GM12801 (cell line): ENCODE results near the gene CTTNBP2.

Experiments
- TF ChIP-seq, protein P1 (sequence below): IDR thresholded peaks from one replicate; pipeline ENCODE4 v1.5.1; 2011; ENCODE audit warnings: control low read depth; ENCODE audit not compliant: insufficient read length; ENCODE audit errors: extremely low read depth

Gene CTTNBP2

DNA sequence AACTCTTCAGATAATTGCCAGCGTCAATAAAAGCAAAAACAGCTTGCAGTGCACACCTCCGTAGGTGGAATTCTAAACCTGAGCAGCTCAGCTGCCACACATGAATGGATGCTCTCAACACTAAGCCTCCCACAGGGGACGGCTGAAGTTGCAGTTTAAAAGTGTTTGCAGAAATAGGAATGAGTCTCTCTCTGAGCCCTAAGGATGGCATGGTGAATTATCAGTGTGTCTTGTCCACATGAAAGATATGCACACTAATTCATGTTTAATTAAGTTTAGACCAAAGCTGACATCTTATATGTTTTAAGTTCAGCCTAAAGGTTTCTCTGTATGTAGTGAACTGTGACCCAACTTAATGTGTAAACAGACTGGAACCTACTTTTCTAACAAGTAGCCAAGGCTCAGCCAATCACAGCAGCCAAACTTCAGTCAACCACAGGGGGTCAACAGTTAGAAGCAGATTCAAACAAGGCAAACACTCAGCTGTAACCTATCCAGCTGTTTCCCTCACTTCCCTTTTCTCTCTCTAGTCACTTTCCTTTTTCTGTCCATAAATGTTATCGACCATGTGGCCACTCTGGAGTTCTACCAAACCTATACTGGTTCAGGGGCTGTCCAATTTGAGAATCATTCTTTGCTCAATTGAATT, 38.1 kb downstream of the CTTNBP2 start:
- TF ChIP-seq, protein P1, sequence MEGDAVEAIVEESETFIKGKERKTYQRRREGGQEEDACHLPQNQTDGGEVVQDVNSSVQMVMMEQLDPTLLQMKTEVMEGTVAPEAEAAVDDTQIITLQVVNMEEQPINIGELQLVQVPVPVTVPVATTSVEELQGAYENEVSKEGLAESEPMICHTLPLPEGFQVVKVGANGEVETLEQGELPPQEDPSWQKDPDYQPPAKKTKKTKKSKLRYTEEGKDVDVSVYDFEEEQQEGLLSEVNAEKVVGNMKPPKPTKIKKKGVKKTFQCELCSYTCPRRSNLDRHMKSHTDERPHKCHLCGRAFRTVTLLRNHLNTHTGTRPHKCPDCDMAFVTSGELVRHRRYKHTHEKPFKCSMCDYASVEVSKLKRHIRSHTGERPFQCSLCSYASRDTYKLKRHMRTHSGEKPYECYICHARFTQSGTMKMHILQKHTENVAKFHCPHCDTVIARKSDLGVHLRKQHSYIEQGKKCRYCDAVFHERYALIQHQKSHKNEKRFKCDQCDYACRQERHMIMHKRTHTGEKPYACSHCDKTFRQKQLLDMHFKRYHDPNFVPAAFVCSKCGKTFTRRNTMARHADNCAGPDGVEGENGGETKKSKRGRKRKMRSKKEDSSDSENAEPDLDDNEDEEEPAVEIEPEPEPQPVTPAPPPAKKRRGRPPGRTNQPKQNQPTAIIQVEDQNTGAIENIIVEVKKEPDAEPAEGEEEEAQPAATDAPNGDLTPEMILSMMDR: no peak

GRCh38 chr7:117830422-117830954, 42.8 kb downstream of the CTTNBP2 start:
- TF ChIP-seq, protein P1: no peak

DNA sequence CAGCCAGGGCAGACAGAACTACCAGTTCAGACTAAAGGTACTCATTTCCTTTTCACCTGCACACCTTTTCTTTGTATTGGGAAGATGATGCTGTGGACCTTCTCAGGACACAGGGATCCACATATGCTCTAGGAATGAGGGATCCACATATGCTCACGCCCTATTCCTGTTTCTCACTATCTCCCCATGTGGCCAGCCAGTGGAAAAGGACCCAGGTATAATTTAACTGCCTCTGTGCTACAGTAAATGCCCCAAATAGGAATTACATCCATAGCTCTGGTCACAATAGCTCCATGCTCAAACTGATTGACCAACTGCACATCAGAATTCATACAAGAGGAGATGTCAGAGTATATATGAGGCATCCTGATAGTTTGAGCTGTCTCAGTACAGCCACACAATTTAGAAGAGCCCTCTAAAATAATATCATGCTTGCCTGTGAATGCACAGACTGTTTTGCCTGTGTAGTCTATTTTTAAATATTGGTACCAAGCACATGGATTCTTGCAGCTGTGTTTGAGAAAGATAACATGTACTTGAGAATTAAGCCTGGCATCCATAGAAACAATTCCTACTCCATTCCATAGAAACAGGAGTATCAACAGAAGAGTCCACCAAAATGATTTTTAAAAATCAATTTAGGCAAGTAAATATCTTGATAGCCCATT, 43.7 kb downstream of the CTTNBP2 start:
- TF ChIP-seq, protein P1: no peak

DNA sequence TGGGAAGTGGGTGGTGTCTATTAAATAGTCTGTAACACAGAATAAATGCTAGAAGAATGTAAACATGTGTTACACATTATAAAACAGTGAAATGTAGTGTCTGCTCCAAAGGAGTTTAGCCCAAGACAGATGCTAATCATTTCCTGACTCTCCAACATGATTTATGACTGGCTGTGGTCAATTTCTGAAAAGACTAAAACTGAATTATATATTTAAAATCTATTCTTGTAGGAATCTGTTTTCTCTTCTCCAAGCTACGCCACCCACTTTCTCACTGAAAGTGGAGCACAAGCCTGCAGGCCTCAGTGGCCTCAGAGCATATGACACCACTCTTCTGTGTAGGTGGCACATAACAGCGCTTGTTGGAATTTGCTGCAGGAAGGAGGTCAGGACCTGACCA, 44.4 kb downstream of the CTTNBP2 start:
- TF ChIP-seq, protein P1: no peak

DNA sequence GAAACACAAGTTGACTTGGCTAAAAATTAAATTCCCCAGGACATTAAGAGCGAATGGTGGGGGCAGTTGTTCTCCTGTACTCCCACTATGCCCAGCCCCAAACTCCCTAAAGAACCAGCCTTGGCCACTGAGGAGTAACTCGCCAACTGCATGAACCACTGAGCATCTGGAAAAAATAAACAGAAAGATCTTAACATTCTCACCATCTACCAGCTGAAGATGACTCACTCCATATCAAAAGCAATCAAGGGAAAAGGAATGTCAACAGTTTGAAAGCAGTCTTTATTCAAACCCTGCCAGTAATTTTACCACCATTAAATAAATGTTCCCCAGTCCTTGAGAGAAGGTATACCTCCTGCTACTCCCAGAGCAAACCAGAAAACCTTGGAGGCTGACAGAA, 45.4 kb downstream of the CTTNBP2 start:
- TF ChIP-seq, protein P1: no peak

DNA sequence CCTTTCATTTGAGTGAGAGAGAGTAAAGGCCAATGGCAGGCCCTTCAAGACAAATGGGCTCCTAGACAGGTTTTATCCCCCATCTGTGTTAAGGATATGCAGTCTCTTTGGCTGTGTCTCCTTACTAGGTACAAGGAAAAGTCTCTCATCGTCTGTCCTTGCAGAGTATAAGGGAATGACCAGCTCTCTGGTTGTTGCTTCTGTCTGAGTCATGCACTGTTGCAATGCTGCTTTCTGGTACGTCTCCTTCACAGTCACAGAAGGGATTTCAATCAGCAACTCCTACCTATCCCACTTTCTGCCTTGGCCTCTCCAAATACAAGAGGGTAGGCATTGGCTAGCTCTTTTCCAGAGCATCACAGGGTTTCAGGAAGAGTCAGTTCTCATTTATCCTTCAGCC, 48.1 kb downstream of the CTTNBP2 start:
- TF ChIP-seq, protein P1: no peak

- TF ChIP-seq, protein P1: no peak
These were observed 48.6 kb downstream of the CTTNBP2 start for GRCh38 chr7:117824592-117824991.
